Endothelial cell of umbilical vein (primary cell): ENCODE measurements around the gene GAS2L3.

ENCODE experiments used
- EZH2 ChIP-seq: IDR thresholded peaks from 2 replicates; pipeline ENCODE4 v1.6.1; 2012; ENCODE audit warnings: borderline replicate concordance, low read depth, mild to moderate bottlenecking, moderate library complexity, low read length, inconsistent platforms; ENCODE audit not compliant: severe bottlenecking
- JUN ChIP-seq: IDR thresholded peaks from 2 replicates; pipeline ENCODE4 v1.6.1; 2011; ENCODE audit warnings: borderline replicate concordance, low read depth; ENCODE audit not compliant: insufficient read length, insufficient read depth
- MYC ChIP-seq: IDR thresholded peaks from one replicate; pipeline ENCODE4 v1.6.1; 2011; ENCODE audit warnings: mild to moderate bottlenecking, low read depth, low read length
- POLR2A ChIP-seq: IDR thresholded peaks from 2 replicates; pipeline ENCODE4 v1.6.1; 2012; ENCODE audit warnings: low read depth, mild to moderate bottlenecking, control low read depth, low read length
- POLR2AphosphoS5 ChIP-seq: IDR thresholded peaks from 2 replicates; pipeline ENCODE4 v1.6.1; 2012; ENCODE audit warnings: low read depth, mild to moderate bottlenecking, control low read depth, low read length, moderate library complexity; ENCODE audit not compliant: insufficient read depth
- TF ChIP-seq, protein P1 (sequence below), 2 donors: IDR thresholded peaks; 1 replicate in 1 of 2; 2 replicates in 1 of 2; pipeline ENCODE4 v1.5.1; 2011; ENCODE audit warnings: low read length in 2 of 2, mild to moderate bottlenecking in 2 of 2, moderate library complexity in 2 of 2, control low read depth in 1 of 2, inconsistent platforms in 1 of 2, low read depth in 1 of 2; ENCODE audit not compliant: insufficient read depth in 1 of 2; ENCODE audit errors: extremely low read depth in 1 of 2

DNA sequence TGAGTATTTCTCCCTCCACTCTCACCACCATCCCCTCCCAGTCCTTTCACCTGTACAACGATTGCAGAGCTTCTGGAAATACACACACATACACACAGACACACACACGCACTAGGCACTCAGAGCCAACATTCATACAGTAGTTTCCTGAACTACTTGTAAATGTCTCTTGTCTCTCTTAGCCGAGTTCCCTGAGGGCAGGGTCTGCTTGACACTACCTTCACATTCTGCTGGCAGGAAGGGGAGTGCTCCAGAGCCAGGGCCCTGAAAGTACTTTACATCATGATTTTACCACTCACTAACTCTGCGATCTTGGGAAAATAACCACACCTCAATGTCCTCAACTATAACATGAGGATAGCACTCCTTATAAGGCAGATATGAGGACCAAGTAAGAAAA, 82.7 kb downstream of the GAS2L3 start:
- TF ChIP-seq POLR2AphosphoS5 (no peak), POLR2A (no peak), EZH2 (no peak), JUN (no peak), MYC (no peak)
- TF ChIP-seq, protein P1, sequence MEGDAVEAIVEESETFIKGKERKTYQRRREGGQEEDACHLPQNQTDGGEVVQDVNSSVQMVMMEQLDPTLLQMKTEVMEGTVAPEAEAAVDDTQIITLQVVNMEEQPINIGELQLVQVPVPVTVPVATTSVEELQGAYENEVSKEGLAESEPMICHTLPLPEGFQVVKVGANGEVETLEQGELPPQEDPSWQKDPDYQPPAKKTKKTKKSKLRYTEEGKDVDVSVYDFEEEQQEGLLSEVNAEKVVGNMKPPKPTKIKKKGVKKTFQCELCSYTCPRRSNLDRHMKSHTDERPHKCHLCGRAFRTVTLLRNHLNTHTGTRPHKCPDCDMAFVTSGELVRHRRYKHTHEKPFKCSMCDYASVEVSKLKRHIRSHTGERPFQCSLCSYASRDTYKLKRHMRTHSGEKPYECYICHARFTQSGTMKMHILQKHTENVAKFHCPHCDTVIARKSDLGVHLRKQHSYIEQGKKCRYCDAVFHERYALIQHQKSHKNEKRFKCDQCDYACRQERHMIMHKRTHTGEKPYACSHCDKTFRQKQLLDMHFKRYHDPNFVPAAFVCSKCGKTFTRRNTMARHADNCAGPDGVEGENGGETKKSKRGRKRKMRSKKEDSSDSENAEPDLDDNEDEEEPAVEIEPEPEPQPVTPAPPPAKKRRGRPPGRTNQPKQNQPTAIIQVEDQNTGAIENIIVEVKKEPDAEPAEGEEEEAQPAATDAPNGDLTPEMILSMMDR (IDR thresholded peaks at IDR 0.05; ENCODE audit: extremely low read depth in 1 of 2, insufficient read depth in 1 of 2, low read depth in 1 of 2, low read length in 2 of 2), result no peak
